ENCODE measurements around the gene LRRC46.

- TF ChIP-seq, protein P1, sequence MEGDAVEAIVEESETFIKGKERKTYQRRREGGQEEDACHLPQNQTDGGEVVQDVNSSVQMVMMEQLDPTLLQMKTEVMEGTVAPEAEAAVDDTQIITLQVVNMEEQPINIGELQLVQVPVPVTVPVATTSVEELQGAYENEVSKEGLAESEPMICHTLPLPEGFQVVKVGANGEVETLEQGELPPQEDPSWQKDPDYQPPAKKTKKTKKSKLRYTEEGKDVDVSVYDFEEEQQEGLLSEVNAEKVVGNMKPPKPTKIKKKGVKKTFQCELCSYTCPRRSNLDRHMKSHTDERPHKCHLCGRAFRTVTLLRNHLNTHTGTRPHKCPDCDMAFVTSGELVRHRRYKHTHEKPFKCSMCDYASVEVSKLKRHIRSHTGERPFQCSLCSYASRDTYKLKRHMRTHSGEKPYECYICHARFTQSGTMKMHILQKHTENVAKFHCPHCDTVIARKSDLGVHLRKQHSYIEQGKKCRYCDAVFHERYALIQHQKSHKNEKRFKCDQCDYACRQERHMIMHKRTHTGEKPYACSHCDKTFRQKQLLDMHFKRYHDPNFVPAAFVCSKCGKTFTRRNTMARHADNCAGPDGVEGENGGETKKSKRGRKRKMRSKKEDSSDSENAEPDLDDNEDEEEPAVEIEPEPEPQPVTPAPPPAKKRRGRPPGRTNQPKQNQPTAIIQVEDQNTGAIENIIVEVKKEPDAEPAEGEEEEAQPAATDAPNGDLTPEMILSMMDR (IDR thresholded peaks at IDR 0.05; ENCODE audit: low read length): no peak
- TF ChIP-seq EZH2 (optimal IDR thresholded peaks at IDR 0.05; ENCODE audit: low read depth, low read length) (no peak), EZH2phosphoT487 (IDR thresholded peaks at IDR 0.05; ENCODE audit: low read length) (no peak)
These were observed 53.6 kb downstream of the LRRC46 start for GRCh38 chr17:47884905-47885730.

Data from MM.1S (cell line).